ENCODE results near the gene CELSR3. TPM values are rescaled to one million over a fixed set of nuclear protein-coding genes. Genes with fewer than 3 reads are reported as not detected.

CELSR3 gene
- total and polyA plus RNA-seq, 8 donors: 0.51 to 13.9 (median 1.4) TPM

DNA sequence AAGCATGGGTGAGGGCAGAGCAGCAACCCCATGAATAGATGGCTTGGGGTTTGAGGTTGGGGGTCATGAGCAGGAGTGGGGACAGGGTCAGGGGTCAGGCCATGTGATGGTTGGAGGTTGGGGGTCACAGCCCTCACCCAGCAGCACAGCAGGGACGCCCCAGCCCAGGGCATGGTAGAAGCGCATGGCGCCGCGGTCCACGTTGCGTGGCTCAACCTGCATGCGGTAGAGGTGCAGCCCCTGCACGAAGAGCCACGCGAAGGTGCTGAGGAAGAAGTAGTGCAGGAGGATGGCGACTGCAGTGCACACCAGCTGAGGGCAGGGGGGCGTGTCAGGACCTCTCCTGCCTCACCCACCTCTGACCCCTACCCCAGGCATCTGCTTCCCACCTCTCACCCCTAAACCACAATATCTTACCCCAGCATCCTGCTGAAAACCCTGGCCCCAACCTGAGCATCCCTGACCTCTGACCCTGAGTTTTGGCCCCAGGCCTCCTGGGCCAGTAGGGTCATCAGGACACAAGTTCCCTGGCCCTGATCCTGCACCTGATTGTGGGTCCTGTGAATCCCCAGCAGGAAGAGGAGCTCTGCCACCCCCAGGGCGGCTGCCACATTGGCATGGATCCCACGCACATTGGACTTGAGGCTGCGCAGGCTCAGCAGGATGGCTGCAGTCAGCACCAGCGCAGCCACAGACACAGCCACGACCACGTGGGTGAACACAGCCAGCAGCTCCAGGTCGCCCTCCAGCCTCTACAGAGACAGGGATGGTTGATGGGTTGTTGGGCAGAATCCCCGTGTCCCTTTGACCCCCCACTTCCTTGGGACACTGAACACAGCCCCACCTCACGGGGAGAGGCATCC is 17.6 kb downstream of the CELSR3 start:
- no peak for ATAC-seq
- 88 to 91% methylated on average over 19 to 22 of the region's 22 CpGs for WGBS, 2 donors

DNA sequence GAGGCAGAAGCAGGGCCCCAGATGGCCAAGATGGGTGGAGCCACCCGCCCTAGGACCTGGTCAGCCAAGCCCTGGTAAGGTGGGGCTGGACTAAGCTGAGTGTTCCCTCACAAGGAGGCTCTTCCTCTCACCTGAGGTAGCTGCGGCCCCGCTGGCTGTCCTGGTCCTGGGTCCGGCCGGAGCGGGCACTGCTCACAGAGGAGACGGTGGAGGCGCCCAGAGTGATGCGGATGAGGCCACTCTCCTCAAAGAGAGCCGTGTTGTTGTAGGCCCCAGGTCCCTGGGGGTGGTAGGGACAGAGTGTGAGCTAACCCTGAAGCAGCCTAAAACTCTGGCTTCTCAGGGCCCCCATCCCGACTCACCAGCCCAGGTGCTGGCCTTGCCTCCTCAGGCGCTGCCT is 20.1 kb downstream of the CELSR3 start:
- intact Hi-C loops (cut with DNase I): no loop called here
- no peak overlapping the region for H3K27ac ChIP-seq
- WGBS, 2 donors: 85 to 91% methylated on average over 12 of the region's 12 CpGs
- no peaks in the 10 kb centered on the region for H3K9me3 ChIP-seq
- DNase-seq (no peak), FAIRE-seq (no peak), ATAC-seq (no peak)
- H3K27me3 ChIP-seq: no peaks in the 10 kb centered on the region
- no peak overlapping the region for H3K4me3 ChIP-seq
- H3K36me3 ChIP-seq: no peaks in the 10 kb centered on the region
- no peaks in the 10 kb centered on the region for H3K4me1 ChIP-seq
- TF ChIP-seq, protein P1, sequence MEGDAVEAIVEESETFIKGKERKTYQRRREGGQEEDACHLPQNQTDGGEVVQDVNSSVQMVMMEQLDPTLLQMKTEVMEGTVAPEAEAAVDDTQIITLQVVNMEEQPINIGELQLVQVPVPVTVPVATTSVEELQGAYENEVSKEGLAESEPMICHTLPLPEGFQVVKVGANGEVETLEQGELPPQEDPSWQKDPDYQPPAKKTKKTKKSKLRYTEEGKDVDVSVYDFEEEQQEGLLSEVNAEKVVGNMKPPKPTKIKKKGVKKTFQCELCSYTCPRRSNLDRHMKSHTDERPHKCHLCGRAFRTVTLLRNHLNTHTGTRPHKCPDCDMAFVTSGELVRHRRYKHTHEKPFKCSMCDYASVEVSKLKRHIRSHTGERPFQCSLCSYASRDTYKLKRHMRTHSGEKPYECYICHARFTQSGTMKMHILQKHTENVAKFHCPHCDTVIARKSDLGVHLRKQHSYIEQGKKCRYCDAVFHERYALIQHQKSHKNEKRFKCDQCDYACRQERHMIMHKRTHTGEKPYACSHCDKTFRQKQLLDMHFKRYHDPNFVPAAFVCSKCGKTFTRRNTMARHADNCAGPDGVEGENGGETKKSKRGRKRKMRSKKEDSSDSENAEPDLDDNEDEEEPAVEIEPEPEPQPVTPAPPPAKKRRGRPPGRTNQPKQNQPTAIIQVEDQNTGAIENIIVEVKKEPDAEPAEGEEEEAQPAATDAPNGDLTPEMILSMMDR (IDR thresholded peaks at IDR 0.05): no peak

More for the DNA sequence above, 17.6 kb downstream of the CELSR3 start:
- FAIRE-seq (no peak), DNase-seq (no peak)
- no peaks in the 10 kb centered on the region for H3K36me3 ChIP-seq
- no peak overlapping the region for H3K4me3 ChIP-seq
- H3K4me1 ChIP-seq: no peaks in the 10 kb centered on the region
- TF ChIP-seq, protein P1 (IDR thresholded peaks at IDR 0.05): no peak
- H3K27me3 ChIP-seq: no peaks in the 10 kb centered on the region
- intact Hi-C loops (cut with DNase I): no loop called here
- no peak overlapping the region for H3K27ac ChIP-seq
- H3K9me3 ChIP-seq: no peaks in the 10 kb centered on the region

DNA sequence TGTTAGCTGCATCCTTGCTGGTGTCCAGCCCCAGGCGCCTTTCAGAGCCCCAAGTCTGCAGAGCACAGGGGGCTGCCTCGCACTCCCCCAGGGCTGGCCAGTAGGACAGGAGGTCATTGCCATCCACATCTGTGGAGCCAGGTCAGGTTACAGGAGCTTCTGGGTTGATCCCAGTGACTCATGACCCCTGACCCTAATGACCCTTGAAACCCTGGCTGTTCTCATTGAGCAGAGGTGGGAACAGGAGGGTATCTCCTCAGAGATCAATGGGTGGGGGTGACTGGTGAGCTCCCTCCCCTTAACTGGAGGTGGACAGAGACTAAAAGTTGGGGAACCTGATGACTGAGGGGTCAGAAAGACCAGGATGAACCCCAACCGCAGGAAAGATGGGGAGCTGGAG is 21.3 kb downstream of the CELSR3 start:
- no peaks in the 10 kb centered on the region for H3K36me3 ChIP-seq
- H3K4me3 ChIP-seq: no peak overlapping the region
- H3K27ac ChIP-seq: no peak overlapping the region
- DNase-seq (no peak), ATAC-seq (no peak), FAIRE-seq (no peak)
- TF ChIP-seq, protein P1 (IDR thresholded peaks at IDR 0.05): no peak
- H3K4me1 ChIP-seq: peaks cover 0 to under 1% (median 0%) of the 10 kb centered on the region in 3 donors
- intact Hi-C loops (cut with DNase I): no loop called here
- WGBS, 2 donors: 88 to 90% methylated on average over 3 of the region's 3 CpGs
- no peaks in the 10 kb centered on the region for H3K27me3 ChIP-seq
- no peaks in the 10 kb centered on the region for H3K9me3 ChIP-seq

DNA sequence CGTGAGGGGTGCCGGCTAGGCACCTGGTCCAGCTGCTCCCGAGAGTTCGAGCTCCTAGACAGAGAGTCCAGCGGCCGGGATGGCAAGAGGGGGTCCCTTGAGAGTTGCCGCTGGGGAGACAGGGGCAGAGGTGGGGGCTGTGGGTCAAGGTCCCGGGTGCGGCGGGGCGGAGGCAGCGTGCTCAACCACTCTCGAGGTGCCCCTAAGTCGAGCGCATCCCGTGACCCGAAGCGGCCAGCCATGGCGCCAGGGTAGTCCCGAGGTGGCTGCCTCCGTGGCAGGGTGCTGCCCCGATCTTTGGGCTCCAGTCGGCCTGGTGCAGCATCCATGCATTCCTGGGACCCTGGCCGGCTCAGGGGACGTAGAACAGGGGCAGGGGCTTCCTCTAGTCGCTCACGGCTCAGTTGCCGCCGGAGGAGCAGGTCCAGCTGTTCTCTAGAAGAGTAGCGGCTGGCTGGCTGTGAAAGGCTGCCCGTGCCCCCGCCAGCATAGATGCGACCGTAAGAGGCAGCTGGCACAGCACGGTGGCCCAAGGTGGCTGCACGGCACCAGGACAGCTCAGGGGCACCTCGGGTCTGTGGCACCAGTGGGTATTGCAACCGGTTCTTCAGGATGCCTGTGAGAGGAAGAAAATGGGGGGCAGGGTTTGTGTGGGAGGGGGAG is 22.6 kb downstream of the CELSR3 start:
- ATAC-seq: no peak
- TF ChIP-seq, protein P1 (IDR thresholded peaks at IDR 0.05): no peak

More for the DNA sequence above, 22.6 kb downstream of the CELSR3 start:
- no peak for DNase-seq
- H3K4me1 ChIP-seq: peaks cover 0 to 6% (median 0%) of the 10 kb centered on the region in 3 donors
- intact Hi-C loops (cut with DNase I): no loop called here
- H3K27ac ChIP-seq: no peak overlapping the region
- 85 to 88% methylated on average over 36 to 38 of the region's 38 CpGs for WGBS, 2 donors
- H3K4me3 ChIP-seq: no peak overlapping the region
- no peaks in the 10 kb centered on the region for H3K27me3 ChIP-seq
- no peaks in the 10 kb centered on the region for H3K36me3 ChIP-seq
- no peaks in the 10 kb centered on the region for H3K9me3 ChIP-seq
- no peak for FAIRE-seq
